Mesenchymal stem cell (in vitro differentiated cells and primary cell): ENCODE data around the gene GALNT2.

Experiments
- DNase-seq: peaks from one replicate; pipeline ENCODE4 v3.0.0-alpha.2; 2013
- H2AFZ ChIP-seq: one replicate; pipeline ENCODE4 v1.6.1; 2013; ENCODE audit warnings: low read depth, mild to moderate bottlenecking, control low read depth, inconsistent platforms, low read length, moderate library complexity
- H2AK5ac ChIP-seq: 2 replicates; pipeline ENCODE4 v1.6.1; 2013; ENCODE audit warnings: low read length, moderate library complexity, mild to moderate bottlenecking, inconsistent platforms; ENCODE audit not compliant: severe bottlenecking
- H2BK120ac ChIP-seq: one replicate; pipeline ENCODE4 v1.6.1; 2013; ENCODE audit warnings: low read depth, mild to moderate bottlenecking, inconsistent platforms, low read length, moderate library complexity
- H2BK12ac ChIP-seq, 2 experiments: one replicate each; pipeline ENCODE4 v1.6.1; 2013; ENCODE audit warnings: inconsistent platforms in 2 of 2, low read length in 2 of 2, mild to moderate bottlenecking in 2 of 2, moderate library complexity in 2 of 2, control low read depth in 1 of 2
- H2BK15ac ChIP-seq: one replicate; pipeline ENCODE4 v1.6.1; 2013; ENCODE audit warnings: mild to moderate bottlenecking, low read depth, inconsistent platforms; ENCODE audit not compliant: poor library complexity, severe bottlenecking
- H2BK5ac ChIP-seq: 2 replicates; pipeline ENCODE4 v1.6.1; 2013; ENCODE audit warnings: low read depth, mild to moderate bottlenecking, low read length, control low read depth, inconsistent platforms; ENCODE audit not compliant: poor library complexity, severe bottlenecking
- H3K14ac ChIP-seq, 2 experiments: one replicate each; pipeline ENCODE4 v1.6.1; 2013; ENCODE audit warnings: inconsistent platforms in 2 of 2, low read length in 2 of 2, control low read depth in 1 of 2, mild to moderate bottlenecking in 1 of 2, moderate library complexity in 1 of 2
- H3K18ac ChIP-seq, 2 experiments: one replicate each; pipeline ENCODE4 v1.6.1; 2013; ENCODE audit warnings: inconsistent platforms in 2 of 2, low read length in 2 of 2, control low read depth in 1 of 2, low read depth in 1 of 2, mild to moderate bottlenecking in 1 of 2
- H3K23ac ChIP-seq, 2 experiments: one replicate each; pipeline ENCODE4 v1.6.1; 2013; ENCODE audit warnings: inconsistent platforms in 2 of 2, low read length in 2 of 2, mild to moderate bottlenecking in 2 of 2, moderate library complexity in 2 of 2, control low read depth in 1 of 2
- H3K27ac ChIP-seq: 2 replicates; pipeline ENCODE4 v1.5.1; 2013; ENCODE audit warnings: mild to moderate bottlenecking, moderate library complexity, low read length, control low read depth, inconsistent platforms; ENCODE audit not compliant: poor library complexity, severe bottlenecking
- H3K27me3 ChIP-seq, 2 experiments: 2 replicates each; pipeline versions ENCODE4 v1.6.1 to v1.7.0; 2013; ENCODE audit warnings: low read length in 2 of 2, mild to moderate bottlenecking in 2 of 2, moderate library complexity in 2 of 2, control low read depth in 1 of 2, inconsistent platforms in 1 of 2; ENCODE audit not compliant: control insufficient read depth in 1 of 2, insufficient read depth in 1 of 2
- H3K36me3 ChIP-seq, 2 experiments: 2 replicates each; pipeline versions ENCODE4 v1.6.1 to v1.7.0; 2013; ENCODE audit warnings: low read length in 2 of 2, control low read depth in 1 of 2, inconsistent platforms in 1 of 2, low read depth in 1 of 2, mild to moderate bottlenecking in 1 of 2; ENCODE audit not compliant: insufficient read depth in 2 of 2, control insufficient read depth in 1 of 2
- H3K4ac ChIP-seq, 2 experiments: one replicate each; pipeline ENCODE4 v1.6.1; 2013; ENCODE audit warnings: inconsistent platforms in 2 of 2, low read length in 2 of 2, mild to moderate bottlenecking in 2 of 2, moderate library complexity in 2 of 2, control low read depth in 1 of 2, low read depth in 1 of 2
- H3K4me1 ChIP-seq: 2 replicates; pipeline ENCODE4 v1.6.1; 2013; ENCODE audit warnings: low read depth, low read length, control low read depth; ENCODE audit not compliant: control insufficient read depth, insufficient read depth
- H3K4me2 ChIP-seq: 2 replicates; pipeline ENCODE4 v1.6.1; 2013; ENCODE audit warnings: low read length, mild to moderate bottlenecking, inconsistent platforms; ENCODE audit not compliant: poor library complexity, severe bottlenecking
- H3K4me3 ChIP-seq, 2 experiments: 2 replicates each; pipeline versions ENCODE4 v1.5.1 to v1.7.0; 2013; ENCODE audit warnings: low read length in 2 of 2, mild to moderate bottlenecking in 2 of 2, control low read depth in 1 of 2, low read depth in 1 of 2; ENCODE audit not compliant: insufficient read depth in 1 of 2
- H3K79me1 ChIP-seq: replicated peaks from 2 replicates; pipeline ENCODE4 v1.6.1; 2013; ENCODE audit warnings: mild to moderate bottlenecking, control low read depth, low read length, inconsistent platforms; ENCODE audit not compliant: poor library complexity, severe bottlenecking
- H3K9ac ChIP-seq: 2 replicates; pipeline ENCODE4 v1.7.0; 2013; ENCODE audit warnings: mild to moderate bottlenecking, low read length, moderate library complexity
- H3K9me3 ChIP-seq: 2 replicates; pipeline ENCODE4 v1.7.0; 2013; ENCODE audit warnings: mild to moderate bottlenecking, low read length; ENCODE audit not compliant: control insufficient read depth
- H4K8ac ChIP-seq: one replicate; pipeline ENCODE4 v1.6.1; 2013; ENCODE audit warnings: inconsistent platforms, mild to moderate bottlenecking, low read length, moderate library complexity
- H4K91ac ChIP-seq: one replicate; pipeline ENCODE4 v1.6.1; 2013; ENCODE audit warnings: mild to moderate bottlenecking, low read length, inconsistent platforms
- WGBS: methylation state at CpG from one replicate; pipeline ENCODE4 v1.1.7; 2013; ENCODE audit warnings: mixed read lengths; 5-methylcytosine and 5-hydroxymethylcytosine counted together

Gene GALNT2

DNA sequence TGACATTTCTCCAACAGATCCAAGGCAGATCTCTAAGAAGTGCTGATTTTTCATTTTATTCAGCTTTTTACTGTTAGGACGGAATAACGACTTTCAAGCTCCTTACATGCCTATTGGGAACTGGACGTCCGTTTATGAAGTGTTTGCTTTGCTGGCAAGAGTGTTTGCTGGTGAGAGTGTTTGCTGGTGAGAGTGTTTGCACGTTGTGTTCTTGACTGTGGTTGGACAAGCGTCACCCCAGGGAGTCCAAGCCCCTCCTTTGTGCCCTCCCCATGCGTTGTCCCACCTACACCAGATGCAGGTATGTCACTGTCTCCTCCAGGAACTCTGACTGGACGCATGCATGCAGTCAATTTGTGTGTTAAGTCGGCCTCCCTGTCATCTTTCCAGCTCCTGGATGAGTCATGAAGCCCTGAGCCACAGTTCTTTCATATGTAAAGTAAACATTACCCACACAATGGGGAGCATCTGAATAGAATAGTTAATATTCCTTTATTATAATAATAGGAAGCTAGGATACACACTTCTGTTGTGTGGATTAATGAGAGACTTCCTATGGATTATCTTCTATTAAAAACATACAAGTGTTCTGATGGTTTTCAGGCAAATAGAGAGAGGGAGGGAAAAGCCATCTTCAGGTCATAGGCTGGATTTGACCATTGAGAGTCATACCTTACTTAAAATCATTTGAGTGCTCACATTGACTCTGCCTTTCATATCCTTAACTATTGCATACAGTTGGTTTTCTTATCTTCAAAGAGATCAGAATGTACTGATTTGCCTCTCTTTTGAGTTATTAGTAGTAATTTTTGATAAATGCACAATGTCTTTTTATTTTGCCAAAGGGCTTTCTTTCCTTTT lies 119.2 kb downstream of the GALNT2 start:
- H2BK5ac ChIP-seq = no peak overlapping the region
- peak overlapping the region; percentile 62 for H3K9ac ChIP-seq
- H3K4me3 ChIP-seq = peak overlapping the region in 1 of 2 experiments; percentile 60

DNA sequence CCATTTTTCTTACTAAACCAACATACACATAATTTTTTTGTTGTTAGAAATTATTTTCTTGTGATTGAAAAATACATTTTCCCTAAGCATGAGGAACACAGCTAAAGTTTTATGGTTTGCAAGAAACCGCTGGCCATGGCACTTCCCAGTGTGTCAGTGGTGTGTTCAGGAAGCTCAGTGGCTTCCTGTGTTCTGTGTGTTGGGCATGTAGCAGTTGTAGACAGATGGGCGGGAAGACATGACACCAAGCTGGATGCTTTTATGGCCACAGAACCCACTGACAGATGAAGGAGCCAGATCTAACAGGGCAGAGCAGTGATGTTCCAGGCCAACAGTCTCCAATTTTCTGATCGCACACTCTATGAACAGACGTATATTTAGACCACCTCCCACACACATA lies 119.8 kb downstream of the GALNT2 start:
- Histone ChIP-seq H3K27ac (no peak overlapping the region), H2BK15ac (no peak overlapping the region), H3K18ac (peak overlapping the region in 1 of 2 experiments; percentile 54), H4K8ac (no peak overlapping the region), H3K9me3 (no peaks in the 10 kb centered on the region), H3K27me3 (no peaks in the 10 kb centered on the region), H2BK5ac (no peak overlapping the region), H2BK12ac (no peak overlapping the region), H3K4me3 (no peak overlapping the region), H3K79me1 (peaks cover 30% of the 10 kb centered on the region), H3K36me3 (peaks cover 0 to 5% of the 10 kb centered on the region in 2 experiments), H2AK5ac (no peak overlapping the region), H4K91ac (no peak overlapping the region), H3K14ac (no peak overlapping the region), H3K4ac (no peak overlapping the region), H2AFZ (no peak overlapping the region), H3K9ac (no peak overlapping the region), H3K4me2 (no peak overlapping the region), H3K23ac (no peak overlapping the region), H3K4me1 (peaks cover 11% of the 10 kb centered on the region), H2BK120ac (no peak overlapping the region)
- 66% methylated on average over 2 of the region's 4 CpGs for WGBS
- DNase-seq = no peak

More for the DNA sequence above, 119.2 kb downstream of the GALNT2 start:
- Histone ChIP-seq H3K4ac (no peak overlapping the region), H3K4me1 (peaks cover 7% of the 10 kb centered on the region), H3K18ac (peak overlapping the region in 1 of 2 experiments; percentile 28), H3K4me2 (peak overlapping the region; percentile 30), H2AK5ac (no peak overlapping the region), H3K14ac (no peak overlapping the region), H2BK15ac (no peak overlapping the region), H3K36me3 (peaks cover 0 to 5% of the 10 kb centered on the region in 2 experiments), H3K27me3 (no peaks in the 10 kb centered on the region), H3K27ac (peak overlapping the region; percentile 21), H4K91ac (no peak overlapping the region), H2AFZ (no peak overlapping the region), H2BK120ac (no peak overlapping the region), H3K23ac (no peak overlapping the region), H2BK12ac (no peak overlapping the region), H4K8ac (no peak overlapping the region), H3K79me1 (peaks cover 25% of the 10 kb centered on the region), H3K9me3 (no peaks in the 10 kb centered on the region)
- DNase-seq = peak; percentile 72
- WGBS = 42% methylated on average over 8 of the region's 9 CpGs

DNA sequence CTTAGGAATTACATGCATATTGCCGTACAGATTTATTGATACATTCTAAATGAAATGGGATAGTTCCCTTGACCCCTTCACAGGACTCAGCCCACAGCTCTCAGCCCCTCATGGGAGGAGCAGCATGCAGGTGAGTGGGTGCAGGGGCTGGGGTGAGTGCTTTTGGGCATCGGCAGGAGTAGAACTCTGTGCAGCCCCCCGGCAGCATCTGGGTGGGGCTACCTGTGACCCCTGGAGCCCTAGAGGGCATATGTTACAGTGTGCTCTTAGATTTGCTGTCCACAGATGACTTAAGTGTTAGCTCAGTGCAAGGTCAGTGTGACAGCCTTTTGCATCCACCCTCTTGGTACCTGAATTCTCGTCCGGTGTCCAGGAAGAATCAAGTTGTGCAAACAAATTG lies 120.3 kb downstream of the GALNT2 start:
- Histone ChIP-seq H2BK120ac (no peak overlapping the region), H3K27ac (no peak overlapping the region), H2BK5ac (no peak overlapping the region), H3K4me1 (peaks cover 11% of the 10 kb centered on the region), H2BK15ac (no peak overlapping the region), H2AFZ (no peak overlapping the region), H3K4ac (no peak overlapping the region), H3K23ac (no peak overlapping the region), H3K79me1 (peaks cover 32% of the 10 kb centered on the region), H3K14ac (no peak overlapping the region), H3K27me3 (no peaks in the 10 kb centered on the region), H2AK5ac (no peak overlapping the region), H2BK12ac (no peak overlapping the region), H3K4me2 (no peak overlapping the region), H4K91ac (no peak overlapping the region), H3K36me3 (peaks cover 0 to 5% of the 10 kb centered on the region in 2 experiments), H3K18ac (no peak overlapping the region), H3K4me3 (no peak overlapping the region), H4K8ac (no peak overlapping the region), H3K9ac (no peak overlapping the region), H3K9me3 (no peaks in the 10 kb centered on the region)
- WGBS = 95% methylated on average over 4 of the region's 5 CpGs
- no peak for DNase-seq

- Histone ChIP-seq H4K91ac (no peak overlapping the region), H3K14ac (no peak overlapping the region), H3K79me1 (peaks cover 38% of the 10 kb centered on the region), H2BK15ac (no peak overlapping the region), H2BK5ac (no peak overlapping the region), H3K23ac (no peak overlapping the region), H2AFZ (no peak overlapping the region), H2BK12ac (peak overlapping the region in 1 of 2 experiments; percentile 43), H3K18ac (no peak overlapping the region), H3K4me3 (no peak overlapping the region), H3K27me3 (no peaks in the 10 kb centered on the region), H3K4me1 (peaks cover 11% of the 10 kb centered on the region), H3K36me3 (peaks cover 3 to 5% of the 10 kb centered on the region in 2 experiments), H2BK120ac (no peak overlapping the region), H3K4me2 (no peak overlapping the region), H2AK5ac (no peak overlapping the region), H3K27ac (no peak overlapping the region), H4K8ac (peak overlapping the region; percentile 32), H3K9ac (no peak overlapping the region), H3K4ac (no peak overlapping the region), H3K9me3 (no peaks in the 10 kb centered on the region)
- WGBS = 92% methylated on average over 6 of the region's 6 CpGs
- no peak for DNase-seq
Measured at GRCh38 chr1:230188826-230189225, 121.8 kb downstream of the GALNT2 start.
